Ishikawa (cell line): Measurements from ENCODE around the gene RBMS1.

ENCODE experiments used
- CEBPB ChIP-seq: IDR thresholded peaks from 2 replicates; pipeline ENCODE4 v1.6.1; 2012
- CREB1 ChIP-seq: IDR thresholded peaks from 2 replicates; pipeline ENCODE4 v1.6.1; 2012; ENCODE audit warnings: low read depth
- EGR1 ChIP-seq: IDR thresholded peaks from 2 replicates; pipeline ENCODE4 v1.6.1; 2012
- EP300 ChIP-seq: IDR thresholded peaks from 2 replicates; pipeline ENCODE4 v1.6.1; 2012; ENCODE audit warnings: borderline replicate concordance
- FOXM1 ChIP-seq: IDR thresholded peaks from 2 replicates; pipeline ENCODE4 v1.6.1; 2012; ENCODE audit warnings: low read depth, borderline replicate concordance
- NFIC ChIP-seq: IDR thresholded peaks from 2 replicates; pipeline ENCODE4 v1.6.1; 2012
- RAD21 ChIP-seq: IDR thresholded peaks from 2 replicates; pipeline ENCODE4 v1.6.1; 2012; ENCODE audit warnings: low read depth
- TAF1 ChIP-seq: IDR thresholded peaks from 2 replicates; pipeline ENCODE4 v1.6.1; 2012; ENCODE audit warnings: low read depth, mild to moderate bottlenecking
- TCF12 ChIP-seq: IDR thresholded peaks from 2 replicates; pipeline ENCODE4 v1.6.1; 2012; ENCODE audit warnings: low read depth
- TEAD4 ChIP-seq: IDR thresholded peaks from 2 replicates; pipeline ENCODE4 v1.6.1; 2012
- YY1 ChIP-seq: IDR thresholded peaks from 2 replicates; pipeline ENCODE4 v1.6.1; 2012; ENCODE audit warnings: low read depth
- ZBTB7A ChIP-seq: IDR thresholded peaks from 2 replicates; pipeline ENCODE4 v1.6.1; 2012; ENCODE audit warnings: low read depth
- TF ChIP-seq, protein P1 (sequence below): IDR thresholded peaks from 2 replicates; pipeline ENCODE4 v1.6.1; 2012
- TF ChIP-seq, protein P2 (sequence below): IDR thresholded peaks from 2 replicates; pipeline ENCODE4 v1.6.1; 2012; ENCODE audit warnings: low read depth, mild to moderate bottlenecking
- TF ChIP-seq, protein P3 (sequence below): IDR thresholded peaks from 2 replicates; pipeline ENCODE4 v1.6.1; 2012

Gene RBMS1

DNA sequence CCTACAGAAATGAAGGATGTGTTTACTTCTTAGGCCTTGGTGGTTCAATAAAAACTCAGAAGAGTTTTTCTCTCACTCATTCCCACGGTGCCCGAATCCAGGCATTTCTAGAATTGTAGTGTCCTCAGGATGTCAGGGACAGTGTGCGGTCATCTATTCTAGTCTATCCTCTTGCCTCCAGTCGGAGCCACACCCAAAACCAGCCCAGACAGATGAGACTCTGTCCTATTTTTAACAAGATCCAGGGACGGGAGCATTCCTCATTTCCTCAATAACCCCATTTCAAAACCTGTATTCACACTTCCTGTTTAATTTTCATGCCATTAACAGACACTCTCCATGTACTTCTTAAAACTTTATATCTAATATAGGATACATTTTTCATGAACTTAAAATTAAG is 11.6 kb upstream of the RBMS1 start:
- no peak for TF ChIP-seq TAF1
- TF ChIP-seq, protein P1, sequence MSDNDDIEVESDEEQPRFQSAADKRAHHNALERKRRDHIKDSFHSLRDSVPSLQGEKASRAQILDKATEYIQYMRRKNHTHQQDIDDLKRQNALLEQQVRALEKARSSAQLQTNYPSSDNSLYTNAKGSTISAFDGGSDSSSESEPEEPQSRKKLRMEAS = no peak
- TF ChIP-seq CEBPB = no peak
- TF ChIP-seq ZBTB7A = no peak
- no peak for TF ChIP-seq YY1
- no peak for TF ChIP-seq TEAD4
- TF ChIP-seq CREB1 = no peak
- no peak for TF ChIP-seq TCF12
- TF ChIP-seq RAD21 = no peak
- no peak for TF ChIP-seq NFIC

DNA sequence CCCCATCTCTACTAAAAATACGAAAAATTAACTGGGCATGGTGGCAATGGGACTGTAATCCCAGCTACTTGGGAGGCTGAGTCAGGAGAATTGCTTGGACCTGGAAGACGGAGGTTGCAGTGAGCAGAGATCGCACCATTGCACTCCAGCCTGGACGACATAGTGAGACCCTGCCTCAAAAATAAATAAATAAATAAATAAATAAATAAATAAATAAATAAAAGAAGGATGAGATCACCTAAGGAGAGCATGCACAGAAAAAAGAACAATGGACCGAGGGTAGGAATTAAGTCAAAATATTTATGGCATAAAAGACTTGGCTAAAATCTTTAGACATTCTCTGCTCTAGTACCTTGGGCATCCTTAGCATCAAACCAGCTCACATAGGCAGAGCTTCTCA is 8.9 kb upstream of the RBMS1 start:
- TF ChIP-seq TEAD4 = no peak
- TF ChIP-seq TCF12 = no peak
- TF ChIP-seq, protein P1 = no peak
- TF ChIP-seq, protein P2, sequence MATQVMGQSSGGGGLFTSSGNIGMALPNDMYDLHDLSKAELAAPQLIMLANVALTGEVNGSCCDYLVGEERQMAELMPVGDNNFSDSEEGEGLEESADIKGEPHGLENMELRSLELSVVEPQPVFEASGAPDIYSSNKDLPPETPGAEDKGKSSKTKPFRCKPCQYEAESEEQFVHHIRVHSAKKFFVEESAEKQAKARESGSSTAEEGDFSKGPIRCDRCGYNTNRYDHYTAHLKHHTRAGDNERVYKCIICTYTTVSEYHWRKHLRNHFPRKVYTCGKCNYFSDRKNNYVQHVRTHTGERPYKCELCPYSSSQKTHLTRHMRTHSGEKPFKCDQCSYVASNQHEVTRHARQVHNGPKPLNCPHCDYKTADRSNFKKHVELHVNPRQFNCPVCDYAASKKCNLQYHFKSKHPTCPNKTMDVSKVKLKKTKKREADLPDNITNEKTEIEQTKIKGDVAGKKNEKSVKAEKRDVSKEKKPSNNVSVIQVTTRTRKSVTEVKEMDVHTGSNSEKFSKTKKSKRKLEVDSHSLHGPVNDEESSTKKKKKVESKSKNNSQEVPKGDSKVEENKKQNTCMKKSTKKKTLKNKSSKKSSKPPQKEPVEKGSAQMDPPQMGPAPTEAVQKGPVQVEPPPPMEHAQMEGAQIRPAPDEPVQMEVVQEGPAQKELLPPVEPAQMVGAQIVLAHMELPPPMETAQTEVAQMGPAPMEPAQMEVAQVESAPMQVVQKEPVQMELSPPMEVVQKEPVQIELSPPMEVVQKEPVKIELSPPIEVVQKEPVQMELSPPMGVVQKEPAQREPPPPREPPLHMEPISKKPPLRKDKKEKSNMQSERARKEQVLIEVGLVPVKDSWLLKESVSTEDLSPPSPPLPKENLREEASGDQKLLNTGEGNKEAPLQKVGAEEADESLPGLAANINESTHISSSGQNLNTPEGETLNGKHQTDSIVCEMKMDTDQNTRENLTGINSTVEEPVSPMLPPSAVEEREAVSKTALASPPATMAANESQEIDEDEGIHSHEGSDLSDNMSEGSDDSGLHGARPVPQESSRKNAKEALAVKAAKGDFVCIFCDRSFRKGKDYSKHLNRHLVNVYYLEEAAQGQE = no peak
- no peak for TF ChIP-seq FOXM1
- TF ChIP-seq YY1 = no peak
- no peak for TF ChIP-seq CEBPB
- TF ChIP-seq NFIC = no peak
- no peak for TF ChIP-seq TAF1
- TF ChIP-seq RAD21 = no peak
- no peak for TF ChIP-seq ZBTB7A
- TF ChIP-seq, protein P3, sequence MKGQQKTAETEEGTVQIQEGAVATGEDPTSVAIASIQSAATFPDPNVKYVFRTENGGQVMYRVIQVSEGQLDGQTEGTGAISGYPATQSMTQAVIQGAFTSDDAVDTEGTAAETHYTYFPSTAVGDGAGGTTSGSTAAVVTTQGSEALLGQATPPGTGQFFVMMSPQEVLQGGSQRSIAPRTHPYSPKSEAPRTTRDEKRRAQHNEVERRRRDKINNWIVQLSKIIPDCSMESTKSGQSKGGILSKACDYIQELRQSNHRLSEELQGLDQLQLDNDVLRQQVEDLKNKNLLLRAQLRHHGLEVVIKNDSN = no peak
- TF ChIP-seq CREB1 = no peak
- TF ChIP-seq EGR1 = no peak
- no peak for TF ChIP-seq EP300

DNA sequence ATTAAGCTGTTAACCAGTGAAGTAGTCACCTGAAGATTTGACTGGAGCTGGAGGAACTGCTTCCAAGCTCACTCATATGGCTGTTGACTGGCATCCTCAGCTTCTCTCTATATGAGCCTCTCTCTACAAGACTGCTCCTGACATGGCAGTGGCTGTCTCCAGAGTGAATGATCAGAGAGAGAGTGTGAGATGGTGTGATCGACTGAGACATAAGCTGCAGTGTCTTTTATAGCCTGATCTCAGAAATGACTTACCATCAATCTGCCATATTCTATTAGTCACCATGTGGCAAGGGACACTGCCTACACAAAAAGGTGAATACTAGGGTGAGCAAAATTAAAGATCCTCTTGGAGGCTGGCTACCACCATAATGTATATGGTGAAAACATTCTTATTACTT is 7.8 kb upstream of the RBMS1 start:
- no peak for TF ChIP-seq TCF12
- TF ChIP-seq, protein P1 = no peak
- no peak for TF ChIP-seq CEBPB
- no peak for TF ChIP-seq EP300
- TF ChIP-seq, protein P2 = no peak
- TF ChIP-seq NFIC = no peak
- no peak for TF ChIP-seq RAD21
- no peak for TF ChIP-seq EGR1
- no peak for TF ChIP-seq TAF1
- no peak for TF ChIP-seq CREB1

DNA sequence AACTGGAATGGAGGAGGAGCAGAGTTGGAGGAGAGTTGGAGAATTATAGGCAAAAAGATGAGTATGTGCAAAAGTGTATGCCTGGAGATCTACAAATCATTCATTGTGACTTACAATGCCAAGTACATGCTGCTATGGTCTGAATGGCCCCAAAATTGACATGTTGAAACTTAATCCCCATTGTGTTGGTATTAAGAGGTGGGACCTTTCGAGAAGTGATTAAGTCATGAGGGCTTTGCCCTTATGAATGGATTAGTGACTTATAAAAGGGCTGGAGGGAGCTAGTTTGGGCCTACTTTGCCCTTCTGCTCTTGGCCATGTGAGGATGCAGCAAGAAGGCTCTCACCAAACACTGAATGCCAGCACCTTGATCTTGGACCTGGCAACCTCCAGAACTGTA is 6.3 kb upstream of the RBMS1 start:
- TF ChIP-seq ZBTB7A (no peak), CREB1 (no peak), TEAD4 (no peak), FOXM1 (no peak), CEBPB (no peak), YY1 (no peak), EGR1 (no peak), NFIC (no peak), EP300 (no peak), TAF1 (no peak), RAD21 (no peak), TCF12 (no peak)
- TF ChIP-seq, protein P3 = no peak
- TF ChIP-seq, protein P1 = no peak
- TF ChIP-seq, protein P2 = no peak
